K562 (cell line): ENCODE results near the gene CCNYL1. TPM values are rescaled to one million over a fixed set of nuclear protein-coding genes. Genes with fewer than 3 reads are reported as not detected.

Source experiments
- AFF4 ChIP-seq: sonication (generic); formaldehyde crosslinking; IDR thresholded peaks from 2 replicates; pipeline ENCODE4 v1.8.0; 2023; ENCODE audit warnings: mild to moderate bottlenecking, missing genetic modification reagents
- HEY1 ChIP-seq: fragments of 250-450 bp; sonication (Bioruptor Pico); IDR thresholded peaks from 2 replicates; pipeline ENCODE4 v1.5.0; 2020; ENCODE audit warnings: mild to moderate bottlenecking, moderate library complexity, borderline replicate concordance
- HNRNPK ChIP-seq: fragments of 200-400 bp; formaldehyde crosslinking; IDR thresholded peaks from one replicate; pipeline ENCODE4 v1.6.1; 2018; ENCODE audit warnings: mild to moderate bottlenecking, low read depth, low read length; ENCODE audit not compliant: poor library complexity, severe bottlenecking
- MCM7 ChIP-seq, 2 experiments: fragments of 450-650 bp; IDR thresholded peaks; 2 replicates each; pipeline ENCODE4 v1.6.1; 2016 to 2018
- MXD1 ChIP-seq: fragments of 250-450 bp; sonication (Bioruptor Pico); IDR thresholded peaks from 2 replicates; pipeline ENCODE4 v1.8.0; 2021; ENCODE audit warnings: borderline replicate concordance, mild to moderate bottlenecking, moderate library complexity; ENCODE audit not compliant: poor library complexity, severe bottlenecking
- SNRNP70 ChIP-seq: fragments of 200-400 bp; formaldehyde crosslinking; optimal IDR thresholded peaks from 2 replicates; pipeline ENCODE3; 2017; ENCODE audit warnings: low read depth, low read length
- STAT5A ChIP-seq: IDR thresholded peaks from 2 replicates; pipeline ENCODE4 v1.6.1; 2012; ENCODE audit warnings: low read length, inconsistent platforms, borderline replicate concordance
- polyA plus RNA-seq, 8 experiments: library from polyadenylated mRNA; depleted of rRNA in 4 of 8; stranded (reverse) in 5 of 8; unstranded in 3 of 8; fragments of >200 nt; fragmentation: Nextera tagmentation in 2 of 8; fragmentation: Illumina TruSeq in 1 of 8; extraction: Ambion mirVana in 2 of 8; extraction: Trizol in 1 of 8; gene quantifications; 2 replicates each; pipeline versions ENCODE4 v1.2.1 to v1.2.3, GENCODE V29; 2011 to 2014; ENCODE audit warnings: inconsistent platforms in 1 of 8, missing spikeins in 1 of 8
- total RNA-seq, 7 experiments: library from RNA; depleted of rRNA in 6 of 7; stranded (reverse); fragments of >200 nt in 6 of 7; fragmentation: Illumina TruSeq in 2 of 7; extraction: Trizol in 2 of 7; gene quantifications; 2 replicates each; pipeline versions ENCODE4 v1.2.1 to v1.2.3, GENCODE V29; 2011 to 2021; ENCODE audit warnings: low replicate concordance in 1 of 7

Gene CCNYL1
- total and polyA plus RNA-seq, 9 of the 15 experiments (the other 6 are each of a cell fraction or from before 2014, with no cell fraction given), result 1.9 to 7.5 (median 4.7) TPM

GRCh38 chr2:207734264-207734635 is 22.8 kb downstream of the CCNYL1 start (continued):
- no peak for TF ChIP-seq STAT5A
- TF ChIP-seq MCM7 (IDR thresholded peaks at IDR 0.05), result no peak
- TF ChIP-seq AFF4, result no peak
- no peak for TF ChIP-seq HEY1 (CRISPR knock-in tag)
- no peak for TF ChIP-seq HNRNPK
- no peak for TF ChIP-seq SNRNP70
- TF ChIP-seq MXD1 (CRISPR knock-in tag), result no peak
